Naive B cell (primary cell): ENCODE results near the gene KRTAP5-8. TPM values are rescaled to one million over a fixed set of nuclear protein-coding genes. Genes with fewer than 3 reads are reported as not detected.
"Not testable (repeated sequence)": the region's sequence is repeated elsewhere in the genome, so short reads cannot be mapped to it uniquely, and the experiment has no call there.

Experiments used
- ATAC-seq, 2 donors: fragments of 150-1000 bp; cut with Tn5 transposase; 2 replicates each; pipeline ENCODE4 v1.10.0; 2021; ENCODE audit warnings: low read depth in 2 of 2, mild to moderate bottlenecking in 2 of 2, moderate library complexity in 2 of 2
- DNase-seq: peaks from one replicate; pipeline ENCODE4 v3.0.0; 2022
- H3K27ac Mint-ChIP-seq, 6 donors: one replicate each; pipeline ENCODE4 v1.8.0; 2020 to 2022; ENCODE audit warnings: mild to moderate bottlenecking in 6 of 6, mixed read lengths in 6 of 6, moderate library complexity in 5 of 6, inconsistent platforms in 2 of 6
- H3K27me3 Mint-ChIP-seq, 3 donors: one replicate each; pipeline ENCODE4 v1.8.0; 2021 to 2022; ENCODE audit warnings: mixed read lengths in 3 of 3, mild to moderate bottlenecking in 1 of 3
- H3K36me3 Mint-ChIP-seq, 2 donors: one replicate each; pipeline ENCODE4 v1.8.0; 2020 to 2022; ENCODE audit warnings: mixed read lengths in 2 of 2, inconsistent platforms in 1 of 2, mild to moderate bottlenecking in 1 of 2
- H3K4me1 Mint-ChIP-seq, 3 donors: one replicate each; pipeline ENCODE4 v1.8.0; 2020 to 2022; ENCODE audit warnings: mixed read lengths in 3 of 3, inconsistent platforms in 1 of 3, mild to moderate bottlenecking in 1 of 3, moderate library complexity in 1 of 3
- H3K4me3 Mint-ChIP-seq, 8 donors: one replicate each; pipeline ENCODE4 v1.8.0; 2020 to 2022; ENCODE audit warnings: mild to moderate bottlenecking in 8 of 8, mixed read lengths in 8 of 8, moderate library complexity in 8 of 8, inconsistent platforms in 2 of 8
- H3K9me3 Mint-ChIP-seq, 7 donors: one replicate each; pipeline ENCODE4 v1.8.0; 2020 to 2022; ENCODE audit warnings: mixed read lengths in 7 of 7, mild to moderate bottlenecking in 5 of 7, inconsistent platforms in 2 of 7, moderate library complexity in 1 of 7
- polyA plus RNA-seq, 6 donors: library from polyadenylated mRNA; unstranded; fragments of 300-500 nt; fragmentation: Illumina TruSeq; gene quantifications; one replicate each; pipeline ENCODE4 v1.2.3, GENCODE V29; 2021; ENCODE audit warnings: low read depth in 6 of 6

Gene KRTAP5-8
- polyA plus RNA-seq, 6 donors from 2014 or later, result not detected

DNA sequence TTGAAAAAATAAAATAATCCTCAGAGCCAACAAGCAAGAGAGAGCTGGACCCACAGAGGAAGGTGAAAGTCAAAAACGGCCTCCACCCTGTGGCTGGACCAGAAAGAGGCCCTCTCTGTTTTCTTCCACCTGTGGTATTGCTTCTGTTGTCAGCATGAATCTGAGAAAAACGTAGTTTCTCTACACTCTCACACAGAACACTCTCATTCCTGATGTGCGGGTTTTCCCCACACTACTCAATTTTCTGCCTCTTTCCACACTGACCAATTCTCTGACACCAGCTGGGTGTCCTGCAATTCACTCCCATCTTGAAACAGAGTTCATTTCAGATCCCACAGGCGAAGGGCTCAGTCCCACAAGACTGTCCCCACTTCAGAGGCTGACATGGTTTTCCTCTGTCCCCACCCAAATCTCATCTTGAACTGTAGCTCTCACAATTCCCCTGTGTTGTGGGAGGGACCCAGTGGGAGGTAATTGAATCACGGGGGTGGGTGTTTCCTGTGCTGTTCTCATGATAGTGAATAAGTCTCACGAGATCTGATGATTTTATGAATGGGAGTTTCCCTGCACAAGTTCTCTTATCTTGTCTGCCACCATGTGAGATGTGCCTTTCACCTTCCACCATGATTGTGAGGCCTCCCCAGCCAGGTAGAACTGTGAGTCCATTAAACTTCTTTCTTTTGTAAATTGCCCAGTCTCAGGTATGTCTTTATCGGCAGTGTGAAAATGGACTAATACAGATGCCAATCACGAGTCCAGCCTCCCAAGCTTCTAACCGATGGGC is 2.9 kb downstream of the KRTAP5-8 start:
- H3K27ac Mint-ChIP-seq, result peak overlapping the region in 2 of 6 donors; percentile 7 to 73
- H3K4me3 Mint-ChIP-seq, ATAC-seq, DNase-seq: not testable (repeated sequence)
- H3K4me1 Mint-ChIP-seq, result peaks cover 16 to 21% (median 19%) of the 10 kb centered on the region in 3 donors
- H3K27me3 Mint-ChIP-seq, result peaks cover 3 to 24% (median 11%) of the 10 kb centered on the region in 3 donors
- peaks cover 0 to 13% (median 8%) of the 10 kb centered on the region in 7 donors for H3K9me3 Mint-ChIP-seq
- peaks cover 4 to 12% of the 10 kb centered on the region in 2 donors for H3K36me3 Mint-ChIP-seq

GRCh38 chr11:71542382-71542781 is 4.6 kb downstream of the KRTAP5-8 start:
- H3K27ac Mint-ChIP-seq, result peak overlapping the region in 1 of 6 donors; percentile 50
- H3K4me3 Mint-ChIP-seq, result no peak overlapping the region
- peaks cover 3 to 18% (median 8%) of the 10 kb centered on the region in 7 donors for H3K9me3 Mint-ChIP-seq
- peaks cover 9 to 23% of the 10 kb centered on the region in 2 donors for H3K36me3 Mint-ChIP-seq
- ATAC-seq (no peak), DNase-seq (no peak)
- H3K27me3 Mint-ChIP-seq, result peaks cover under 1 to 24% (median 3%) of the 10 kb centered on the region in 3 donors
- peaks cover 16 to 21% (median 19%) of the 10 kb centered on the region in 3 donors for H3K4me1 Mint-ChIP-seq

- H3K9me3 Mint-ChIP-seq, result peaks cover 3 to 18% (median 8%) of the 10 kb centered on the region in 7 donors
- peaks cover 9 to 23% of the 10 kb centered on the region in 2 donors for H3K36me3 Mint-ChIP-seq
- DNase-seq (no peak), ATAC-seq (no peak)
- peaks cover 3 to 31% (median 6%) of the 10 kb centered on the region in 3 donors for H3K27me3 Mint-ChIP-seq
- peak overlapping the region in 2 of 6 donors; percentile 44 to 69 for H3K27ac Mint-ChIP-seq
- peaks cover 16 to 21% (median 19%) of the 10 kb centered on the region in 3 donors for H3K4me1 Mint-ChIP-seq
- H3K4me3 Mint-ChIP-seq, result peak overlapping the region in 5 of 8 donors; percentile 18 to 70 (median 29)
These were observed 5.3 kb downstream of the KRTAP5-8 start for GRCh38 chr11:71542879-71543777.

DNA sequence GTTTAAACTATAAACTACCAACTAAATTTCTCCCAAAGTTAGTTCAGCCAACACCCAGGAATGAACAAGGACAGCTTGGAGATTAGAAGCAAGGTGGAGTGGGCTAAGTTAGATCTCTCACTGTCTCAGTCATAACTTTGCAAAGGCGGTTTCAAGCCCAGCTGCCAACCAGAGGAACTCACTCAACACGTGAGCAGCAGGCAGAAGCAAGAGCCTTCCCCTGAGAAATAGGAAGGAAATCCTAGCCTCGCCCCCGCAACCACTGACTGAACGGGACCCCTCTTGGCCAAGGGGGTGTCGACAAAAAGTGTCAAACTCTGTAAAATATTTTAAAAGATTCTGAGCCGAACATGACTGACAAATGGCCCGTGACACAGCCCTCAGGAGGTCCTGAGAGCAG is 6.0 kb downstream of the KRTAP5-8 start:
- Mint-ChIP-seq H3K4me1 (peaks cover 16 to 21% (median 19%) of the 10 kb centered on the region in 3 donors), H3K27ac (peak overlapping the region in 2 of 6 donors; percentile 15 to 21), H3K27me3 (peaks cover 3 to 34% (median 11%) of the 10 kb centered on the region in 3 donors), H3K36me3 (peaks cover 9 to 23% of the 10 kb centered on the region in 2 donors), H3K4me3 (peak overlapping the region in 5 of 8 donors; percentile 10 to 70 (median 18)), H3K9me3 (peaks cover 3 to 18% (median 8%) of the 10 kb centered on the region in 7 donors)
- DNase-seq, result peak; percentile 9
- ATAC-seq, result peak; percentile 40 to 54

GRCh38 chr11:71544525-71545214 is 6.8 kb downstream of the KRTAP5-8 start:
- H3K27me3 Mint-ChIP-seq, result peaks cover 9 to 34% (median 18%) of the 10 kb centered on the region in 3 donors
- peak overlapping the region in 2 of 8 donors; percentile 18 to 19 for H3K4me3 Mint-ChIP-seq
- peaks cover 3 to 18% (median 8%) of the 10 kb centered on the region in 7 donors for H3K9me3 Mint-ChIP-seq
- H3K36me3 Mint-ChIP-seq, result peaks cover 9 to 23% of the 10 kb centered on the region in 2 donors
- H3K27ac Mint-ChIP-seq, result no peak overlapping the region
- ATAC-seq (no peak), DNase-seq (no peak)
- H3K4me1 Mint-ChIP-seq, result peaks cover 19 to 26% (median 24%) of the 10 kb centered on the region in 3 donors

DNA sequence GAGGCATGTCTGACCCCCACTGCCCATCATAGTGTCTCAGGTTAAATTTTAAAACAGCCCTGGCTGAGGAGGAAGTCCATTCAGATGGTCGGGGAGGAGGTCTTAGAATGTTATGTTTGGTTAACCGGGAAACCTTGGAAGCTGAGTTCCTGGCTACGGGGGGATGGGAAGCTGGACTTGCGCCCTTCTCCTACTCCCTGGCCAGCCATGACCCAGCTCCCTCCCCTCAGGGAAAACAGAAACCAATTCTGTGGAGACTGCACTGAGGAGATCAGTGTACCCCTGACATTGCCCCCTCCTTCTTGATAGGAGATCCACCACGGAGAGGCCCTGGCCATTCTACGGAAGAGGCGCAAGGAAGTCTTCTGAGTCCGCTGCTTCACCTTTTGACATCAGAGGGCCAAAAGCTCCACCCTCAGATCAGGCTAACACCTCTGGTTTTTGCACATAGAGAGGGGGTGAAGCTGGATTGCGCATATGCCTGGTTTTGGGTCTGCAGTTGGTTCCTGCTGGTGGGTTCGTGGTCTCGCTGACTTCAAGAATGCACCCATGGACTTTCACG is 7.7 kb downstream of the KRTAP5-8 start:
- H3K4me1 Mint-ChIP-seq, result peaks cover 23 to 34% (median 32%) of the 10 kb centered on the region in 3 donors
- no peak overlapping the region for H3K4me3 Mint-ChIP-seq
- peaks cover 3 to 17% (median 8%) of the 10 kb centered on the region in 7 donors for H3K9me3 Mint-ChIP-seq
- ATAC-seq (no peak), DNase-seq (no peak)
- no peak overlapping the region for H3K27ac Mint-ChIP-seq
- H3K27me3 Mint-ChIP-seq, result peaks cover 10 to 34% (median 18%) of the 10 kb centered on the region in 3 donors
- peaks cover 9 to 21% of the 10 kb centered on the region in 2 donors for H3K36me3 Mint-ChIP-seq

DNA sequence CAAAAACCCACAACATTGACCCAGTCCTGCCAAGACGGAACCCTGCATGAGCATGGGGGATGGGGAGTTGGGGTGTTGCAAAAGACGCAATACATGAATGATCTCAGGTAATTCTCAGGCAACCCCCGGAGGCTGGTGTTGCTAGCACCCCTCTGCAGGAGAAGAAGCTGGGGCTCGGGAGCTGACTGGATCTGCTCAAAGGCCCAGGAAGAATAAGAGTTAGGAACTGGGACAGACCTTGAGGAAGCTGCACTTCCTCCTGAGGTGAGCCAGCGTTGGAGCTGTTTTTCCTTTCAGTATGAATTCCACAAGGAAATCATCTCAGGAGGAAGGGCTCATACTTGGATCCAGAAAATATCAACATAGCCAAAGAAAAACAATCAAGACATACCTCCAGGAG is 10.3 kb downstream of the KRTAP5-8 start, which contains the start of gene KRTAP5-9:
Gene KRTAP5-9 (plus strand): TSS at position 301 of the 400 bp plus-strand sequence. CDS start 238 bp downstream, outside the sequence.
- Mint-ChIP-seq H3K4me3 (peak within 1 kb of the TSS in 1 of 8 donors; percentile 3), H3K27ac (peak within 1 kb of the TSS in 1 of 6 donors; percentile 43), H3K36me3 (peaks cover 5 to 11% of the 10 kb centered on the region in 2 donors), H3K27me3 (peaks cover 6 to 24% (median 18%) of the 10 kb centered on the region in 3 donors), H3K4me1 (peaks cover 19 to 32% (median 31%) of the 10 kb centered on the region in 3 donors), H3K9me3 (peaks cover 0 to 7% (median 3%) of the 10 kb centered on the region in 7 donors)
- ATAC-seq (no peak), DNase-seq (no peak)

GRCh38 chr11:71548716-71549151 is 10.9 kb downstream of the KRTAP5-8 start:
- Mint-ChIP-seq H3K9me3 (peaks cover 0 to 7% (median 4%) of the 10 kb centered on the region in 7 donors), H3K27me3 (peaks cover 6 to 24% (median 18%) of the 10 kb centered on the region in 3 donors), H3K4me3 (peak overlapping the region in 1 of 8 donors; percentile 3), H3K27ac (peak overlapping the region in 1 of 6 donors; percentile 43), H3K36me3 (peaks cover 5 to 11% of the 10 kb centered on the region in 2 donors), H3K4me1 (peaks cover 13 to 25% (median 25%) of the 10 kb centered on the region in 3 donors)
- no peak for DNase-seq
- ATAC-seq, result no peak

GRCh38 chr11:71551711-71552110 is 13.9 kb downstream of the KRTAP5-8 start:
- Mint-ChIP-seq H3K27ac (no peak overlapping the region), H3K27me3 (peaks cover 15 to 32% (median 24%) of the 10 kb centered on the region in 3 donors), H3K9me3 (peaks cover 0 to 2% (median 0%) of the 10 kb centered on the region in 7 donors), H3K4me1 (peaks cover 7 to 16% (median 14%) of the 10 kb centered on the region in 3 donors), H3K4me3 (no peak overlapping the region), H3K36me3 (peaks cover 0 to 1% of the 10 kb centered on the region in 2 donors)
- ATAC-seq (no peak), DNase-seq (no peak)

DNA sequence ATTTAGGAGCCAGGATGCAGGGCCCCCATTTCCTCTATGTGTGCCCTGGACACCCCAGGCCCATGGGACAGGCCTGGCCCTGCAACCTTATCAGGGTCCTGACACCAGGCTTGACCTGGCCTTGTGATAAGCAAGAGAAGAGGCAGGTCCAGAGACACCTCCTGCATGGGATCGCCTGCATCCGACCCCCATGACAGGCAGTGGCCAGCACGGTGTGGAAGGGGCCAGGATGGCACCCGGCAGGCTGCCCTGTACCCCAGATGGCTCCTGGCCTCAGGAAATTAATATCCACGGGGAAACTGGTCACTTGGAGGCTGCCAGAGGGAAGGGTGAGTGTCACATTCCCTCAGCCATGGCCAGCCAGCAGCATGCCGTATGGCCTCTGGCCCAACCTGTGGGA is 17.2 kb downstream of the KRTAP5-8 start:
- Mint-ChIP-seq H3K27ac (no peak overlapping the region), H3K36me3 (no peaks in the 10 kb centered on the region), H3K4me1 (peaks cover 3 to 9% (median 7%) of the 10 kb centered on the region in 3 donors), H3K27me3 (peaks cover 9 to 19% (median 17%) of the 10 kb centered on the region in 3 donors), H3K9me3 (peaks cover 0 to 3% (median 0%) of the 10 kb centered on the region in 7 donors), H3K4me3 (no peak overlapping the region)
- no peak for ATAC-seq
- DNase-seq, result no peak

DNA sequence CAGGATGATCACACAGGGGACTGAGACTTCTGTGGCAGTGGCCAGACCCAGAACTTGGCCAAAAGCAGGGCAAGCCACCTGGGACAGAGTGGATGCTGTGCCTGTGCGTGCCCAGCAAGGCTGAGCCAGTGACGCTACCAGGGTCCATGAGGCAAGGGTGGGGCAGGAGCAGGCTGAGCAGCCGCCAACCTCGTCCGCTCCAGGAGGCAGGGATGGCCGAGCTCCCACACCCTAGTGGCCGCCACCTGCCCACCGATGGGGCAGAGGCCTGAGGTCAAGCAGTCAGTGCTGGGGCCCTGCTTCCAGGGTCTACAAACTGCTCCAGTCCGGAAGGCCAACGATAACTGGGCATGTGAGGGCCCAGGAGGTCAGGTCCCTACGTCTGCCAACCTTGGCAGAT is 17.7 kb downstream of the KRTAP5-8 start:
- H3K4me1 Mint-ChIP-seq, result peaks cover 0 to 4% (median 2%) of the 10 kb centered on the region in 3 donors
- no peak for ATAC-seq
- no peak overlapping the region for H3K4me3 Mint-ChIP-seq
- H3K27me3 Mint-ChIP-seq, result peaks cover 9 to 19% (median 17%) of the 10 kb centered on the region in 3 donors
- no peak for DNase-seq
- H3K27ac Mint-ChIP-seq, result no peak overlapping the region
- no peaks in the 10 kb centered on the region for H3K36me3 Mint-ChIP-seq
- peaks cover 0 to 7% (median 2%) of the 10 kb centered on the region in 7 donors for H3K9me3 Mint-ChIP-seq

- DNase-seq, result no peak
- peaks cover 0 to 2% (median 0%) of the 10 kb centered on the region in 3 donors for H3K4me1 Mint-ChIP-seq
- H3K9me3 Mint-ChIP-seq, result peaks cover 0 to 12% (median 2%) of the 10 kb centered on the region in 7 donors
- no peak for ATAC-seq
- no peak overlapping the region for H3K27ac Mint-ChIP-seq
- peaks cover 0 to 1% of the 10 kb centered on the region in 2 donors for H3K36me3 Mint-ChIP-seq
- peaks cover 11 to 23% (median 20%) of the 10 kb centered on the region in 3 donors for H3K27me3 Mint-ChIP-seq
- no peak overlapping the region for H3K4me3 Mint-ChIP-seq
These were observed 18.2 kb downstream of the KRTAP5-8 start for GRCh38 chr11:71556018-71556417.
